Breast epithelium (tissue), 4 donors: ENCODE measurements around the gene SCN5A. TPM values are rescaled to one million over a fixed set of nuclear protein-coding genes. Genes with fewer than 3 reads are reported as not detected.

Experiments
- DNase-seq, 2 donors: peaks; one replicate each; pipeline ENCODE4 v3.0.0-alpha.2; 2019; ENCODE audit warnings: low spot score in 2 of 2
- H3K27ac ChIP-seq, 2 donors: fragments of 200-600 bp; sonication (generic) in 1 of 2; one replicate each; pipeline ENCODE4 v1.5.1; 2016 to 2019; ENCODE audit warnings: mild to moderate bottlenecking in 1 of 2
- H3K27me3 ChIP-seq, 2 donors: fragments of 200-600 bp; sonication (generic) in 1 of 2; one replicate each; pipeline versions ENCODE4 v1.5.1 to v1.6.0; 2017 to 2019; ENCODE audit warnings: control low read depth in 1 of 2, mild to moderate bottlenecking in 1 of 2
- H3K36me3 ChIP-seq: fragments of 200-600 bp; one replicate; pipeline ENCODE4 v1.5.1; 2019
- H3K4me1 ChIP-seq, 2 donors: fragments of 200-600 bp; sonication (generic); one replicate each; pipeline ENCODE4 v1.5.1; 2016 to 2019; ENCODE audit warnings: control low read depth in 1 of 2
- H3K4me3 ChIP-seq, 3 donors: fragments of 200-600 bp; sonication (generic); 1 replicate in 2 of 3; 2 replicates in 1 of 3; pipeline ENCODE4 v1.5.1; 2016 to 2019; ENCODE audit warnings: mild to moderate bottlenecking in 3 of 3, moderate library complexity in 2 of 3
- H3K9me3 ChIP-seq, 2 donors: fragments of 200-600 bp; sonication (generic) in 1 of 2; one replicate each; pipeline ENCODE4 v1.5.1; 2016 to 2019; ENCODE audit warnings: control low read depth in 1 of 2
- POLR2A ChIP-seq: fragments of 450-650 bp; IDR thresholded peaks from one replicate; pipeline ENCODE4 v1.6.1; 2016; ENCODE audit warnings: antibody characterized with exemption, mild to moderate bottlenecking, moderate library complexity
- POLR2AphosphoS5 ChIP-seq, 3 donors: sonication (generic); formaldehyde crosslinking; IDR thresholded peaks; one replicate each; pipeline ENCODE4 v1.6.1; 2017; ENCODE audit warnings: antibody characterized with exemption in 3 of 3
- intact Hi-C: fragments of 100-400 bp; cut with DNase I; formaldehyde crosslinking; loops from one replicate; pipeline ENCODE4 v1.15.1; 2023; ENCODE audit warnings: low total_unique reads
- total RNA-seq, 3 donors: library from RNA; depleted of rRNA; stranded (reverse); fragments of >200 nt; gene quantifications; one replicate each; pipeline ENCODE4 v1.1.0, GENCODE V29; 2016
- TF ChIP-seq, protein P1 (sequence below), 3 donors: fragments of 450-650 bp; IDR thresholded peaks; one replicate each; pipeline ENCODE4 v1.5.1; 2016 to 2017; ENCODE audit warnings: antibody characterized with exemption in 3 of 3, mild to moderate bottlenecking in 3 of 3, moderate library complexity in 3 of 3

SCN5A gene
- total RNA-seq, 3 donors from 2014 or later: under 0.01 to 0.33 (median 0.29) TPM

GRCh38 chr3:38652934-38653333 is 3.4 kb upstream of the SCN5A start:
- Histone ChIP-seq H3K4me1 (no peaks in the 10 kb centered on the region), H3K36me3 (no peaks in the 10 kb centered on the region), H3K27me3 (peaks cover 0 to 35% of the 10 kb centered on the region in 2 donors), H3K9me3 (no peaks in the 10 kb centered on the region), H3K4me3 (no peak overlapping the region), H3K27ac (no peak overlapping the region)
- intact Hi-C loops: no loop called here
- TF ChIP-seq, protein P1, sequence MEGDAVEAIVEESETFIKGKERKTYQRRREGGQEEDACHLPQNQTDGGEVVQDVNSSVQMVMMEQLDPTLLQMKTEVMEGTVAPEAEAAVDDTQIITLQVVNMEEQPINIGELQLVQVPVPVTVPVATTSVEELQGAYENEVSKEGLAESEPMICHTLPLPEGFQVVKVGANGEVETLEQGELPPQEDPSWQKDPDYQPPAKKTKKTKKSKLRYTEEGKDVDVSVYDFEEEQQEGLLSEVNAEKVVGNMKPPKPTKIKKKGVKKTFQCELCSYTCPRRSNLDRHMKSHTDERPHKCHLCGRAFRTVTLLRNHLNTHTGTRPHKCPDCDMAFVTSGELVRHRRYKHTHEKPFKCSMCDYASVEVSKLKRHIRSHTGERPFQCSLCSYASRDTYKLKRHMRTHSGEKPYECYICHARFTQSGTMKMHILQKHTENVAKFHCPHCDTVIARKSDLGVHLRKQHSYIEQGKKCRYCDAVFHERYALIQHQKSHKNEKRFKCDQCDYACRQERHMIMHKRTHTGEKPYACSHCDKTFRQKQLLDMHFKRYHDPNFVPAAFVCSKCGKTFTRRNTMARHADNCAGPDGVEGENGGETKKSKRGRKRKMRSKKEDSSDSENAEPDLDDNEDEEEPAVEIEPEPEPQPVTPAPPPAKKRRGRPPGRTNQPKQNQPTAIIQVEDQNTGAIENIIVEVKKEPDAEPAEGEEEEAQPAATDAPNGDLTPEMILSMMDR (IDR thresholded peaks at IDR 0.05): no peak
- TF ChIP-seq POLR2A: no peak
- no peak for TF ChIP-seq POLR2AphosphoS5 (IDR thresholded peaks at IDR 0.05)
- DNase-seq: no peak

GRCh38 chr3:38651153-38651789 is 1.8 kb upstream of the SCN5A start:
- H3K27me3 ChIP-seq: peaks cover 0 to 25% of the 10 kb centered on the region in 2 donors
- H3K36me3 ChIP-seq: no peaks in the 10 kb centered on the region
- no peaks in the 10 kb centered on the region for H3K4me1 ChIP-seq
- TF ChIP-seq, protein P1 (IDR thresholded peaks at IDR 0.05): peak; percentile 74 to 89 (median 75)
- no peak for TF ChIP-seq POLR2AphosphoS5 (IDR thresholded peaks at IDR 0.05)
- no peak for TF ChIP-seq POLR2A
- no peak overlapping the region for H3K27ac ChIP-seq
- DNase-seq: peak in 1 of 2 donors; percentile 67
- H3K4me3 ChIP-seq: no peak overlapping the region
- H3K9me3 ChIP-seq: no peaks in the 10 kb centered on the region
- intact Hi-C loops: no loop called here

DNA sequence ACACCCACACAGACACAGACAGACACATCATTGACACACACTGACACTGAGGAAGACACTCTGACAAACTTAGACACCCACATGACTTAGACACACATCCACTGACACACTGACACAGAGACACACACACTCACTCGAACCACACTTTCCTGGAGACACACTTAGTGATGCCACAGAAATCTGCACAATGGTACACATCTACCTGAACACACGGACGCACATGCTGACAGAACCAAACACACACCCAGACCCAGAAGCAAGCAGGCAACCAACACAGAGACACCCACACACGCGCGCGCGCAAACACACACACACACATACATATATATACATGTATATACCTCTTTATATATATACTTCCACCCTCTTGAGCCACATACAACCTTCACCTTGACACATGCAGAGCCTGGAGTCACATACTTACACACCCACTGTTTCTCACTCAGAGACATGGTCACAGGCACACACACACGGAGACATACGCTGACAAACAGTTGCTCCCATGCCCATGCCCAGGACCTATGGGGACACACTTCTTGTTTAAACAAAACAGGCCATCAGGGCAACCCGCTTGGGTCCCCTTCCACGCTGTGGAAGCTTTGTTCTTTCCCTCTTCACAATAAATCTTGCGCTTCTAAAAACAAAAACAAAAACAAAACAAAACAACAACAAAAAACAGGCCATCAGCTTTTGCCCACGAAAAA is 913 bp upstream of the SCN5A start:
- TF ChIP-seq, protein P1 (IDR thresholded peaks at IDR 0.05): no peak
- TF ChIP-seq POLR2AphosphoS5 (IDR thresholded peaks at IDR 0.05) (no peak), POLR2A (no peak)
- intact Hi-C loops: no loop called here
- H3K9me3 ChIP-seq: no peaks in the 10 kb centered on the region
- no peak overlapping the region for H3K27ac ChIP-seq
- H3K4me3 ChIP-seq: peak overlapping the region in 2 of 3 donors; percentile 54 to 66
- H3K36me3 ChIP-seq: no peaks in the 10 kb centered on the region
- H3K27me3 ChIP-seq: peaks cover 0 to 24% of the 10 kb centered on the region in 2 donors
- H3K4me1 ChIP-seq: no peaks in the 10 kb centered on the region
- DNase-seq: no peak

DNA sequence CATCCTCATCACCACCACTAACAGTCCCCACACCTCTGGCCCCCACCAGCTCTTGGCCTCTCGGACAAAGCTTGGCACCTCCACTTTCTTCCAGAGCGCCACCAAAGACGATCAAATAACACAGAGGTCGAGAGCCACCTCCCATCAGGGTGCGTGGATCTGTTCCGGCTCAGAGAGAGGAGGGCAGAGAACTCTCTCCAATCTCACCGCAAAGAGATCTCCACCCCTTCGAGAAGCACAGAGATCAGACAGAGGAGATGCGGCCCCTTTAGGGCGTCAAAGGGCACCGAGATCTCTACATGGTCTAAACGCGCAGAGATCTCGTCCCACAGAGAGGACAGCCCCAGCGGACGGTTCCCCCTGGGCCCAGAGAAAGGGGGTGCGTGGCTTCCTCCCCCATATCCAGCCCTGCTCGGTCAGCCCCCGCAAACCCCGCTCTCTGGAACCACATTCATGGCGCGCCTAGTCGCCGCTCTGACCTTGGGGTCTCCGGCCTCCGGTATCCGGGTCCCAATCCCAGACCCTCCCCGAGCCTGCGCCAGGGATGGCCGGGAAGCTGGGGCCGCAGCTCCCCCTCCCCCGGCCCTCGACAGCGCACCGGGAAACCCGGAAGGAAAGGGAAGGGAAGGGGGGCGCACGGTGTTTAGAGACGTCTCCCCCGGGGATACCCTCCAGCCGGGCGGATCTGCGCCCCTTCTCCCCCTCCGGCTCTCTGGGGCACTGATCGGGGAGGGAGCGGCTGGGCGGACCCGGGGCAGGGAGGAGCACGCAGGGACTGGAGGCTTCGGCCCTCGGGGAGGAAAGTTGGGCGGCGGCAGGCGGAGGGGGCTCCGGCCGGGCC is 608 bp downstream of the SCN5A start:
- Histone ChIP-seq H3K4me3 (peak overlapping the region; percentile 41 to 66 (median 54)), H3K4me1 (no peaks in the 10 kb centered on the region), H3K27me3 (peaks cover 0 to 31% of the 10 kb centered on the region in 2 donors), H3K27ac (no peak overlapping the region), H3K36me3 (no peaks in the 10 kb centered on the region), H3K9me3 (no peaks in the 10 kb centered on the region)
- DNase-seq: no peak
- TF ChIP-seq POLR2AphosphoS5 (IDR thresholded peaks at IDR 0.05): no peak
- TF ChIP-seq POLR2A: no peak
- TF ChIP-seq, protein P1 (IDR thresholded peaks at IDR 0.05): no peak
- intact Hi-C loops: no loop called here
